HCT116 (cell line): ENCODE measurements around the gene PAQR4.

ENCODE experiments used
- ATF3 ChIP-seq: IDR thresholded peaks from 2 replicates; pipeline ENCODE4 v1.6.1; 2012
- CTCF ChIP-seq, 3 experiments: fragments of 200-600 bp in 1 of 3; sonication (generic) in 1 of 3; IDR thresholded peaks in 2 of 3; conservative IDR thresholded peaks in 1 of 3; 2 replicates each; pipeline ENCODE4 v1.5.1; 2012 to 2017; ENCODE audit warnings: low read depth in 2 of 3, low read length in 2 of 3, antibody characterized with exemption in 1 of 3, borderline replicate concordance in 1 of 3, control low read depth in 1 of 3, mild to moderate bottlenecking in 1 of 3, mixed read lengths in 1 of 3, mixed run types in 1 of 3, moderate library complexity in 1 of 3; ENCODE audit not compliant: insufficient read depth in 1 of 3
- EZH2 ChIP-seq: fragments of 200-600 bp; sonication (generic); IDR thresholded peaks from 2 replicates; pipeline ENCODE4 v1.6.1; 2017; ENCODE audit warnings: antibody characterized with exemption, mixed run types
- EZH2phosphoT487 ChIP-seq: fragments of 200-600 bp; IDR thresholded peaks from 2 replicates; pipeline ENCODE4 v1.6.1; 2018; ENCODE audit warnings: antibody characterized with exemption, borderline replicate concordance
- MAX ChIP-seq: IDR thresholded peaks from 2 replicates; pipeline ENCODE4 v1.6.1; 2012
- POLR2A ChIP-seq: IDR thresholded peaks from 2 replicates; pipeline ENCODE4 v1.7.0; 2011; ENCODE audit warnings: borderline replicate concordance; ENCODE audit not compliant: insufficient read depth, insufficient read length; ENCODE audit errors: extremely low read depth
- POLR2AphosphoS5 ChIP-seq: IDR thresholded peaks from 2 replicates; pipeline ENCODE4 v1.6.1; 2011; ENCODE audit warnings: mild to moderate bottlenecking, low read depth, low read length, moderate library complexity
- REST ChIP-seq: IDR thresholded peaks from 2 replicates; pipeline ENCODE4 v1.6.1; 2012; ENCODE audit warnings: low read depth
- SRF ChIP-seq: IDR thresholded peaks from 2 replicates; pipeline ENCODE4 v1.6.1; 2012; ENCODE audit warnings: low read depth
- TCF7L2 ChIP-seq: IDR thresholded peaks from 2 replicates; pipeline ENCODE4 v1.7.0; 2011; ENCODE audit warnings: borderline replicate concordance, inconsistent platforms; ENCODE audit not compliant: insufficient read depth, insufficient read length; ENCODE audit errors: extremely low read depth
- ZBTB33 ChIP-seq: IDR thresholded peaks from 2 replicates; pipeline ENCODE4 v1.6.1; 2011; ENCODE audit warnings: mild to moderate bottlenecking, low read length, moderate library complexity; ENCODE audit not compliant: insufficient replicate concordance; ENCODE audit errors: extremely low read depth
- ZFX ChIP-seq: fragments of 450-650 bp; IDR thresholded peaks from 2 replicates; pipeline ENCODE4 v1.6.1; 2017
- ZNF274 ChIP-seq: fragments of 200-500 bp; sonication (Bioruptor generic); IDR thresholded peaks from 2 replicates; pipeline ENCODE4 v1.6.1; 2014; ENCODE audit warnings: mild to moderate bottlenecking, low read depth, low read length, inconsistent platforms

GRCh38 chr16:2986623-2987188, 17.6 kb downstream of the PAQR4 start:
- TF ChIP-seq ATF3 (no peak), EZH2 (no peak), ZBTB33 (no peak), MAX (no peak), CTCF (IDR thresholded peaks at IDR 0.05 in 2 of 3, conservative IDR thresholded peaks at IDR 0.05 in 1 of 3; ENCODE audit: borderline replicate concordance in 1 of 3, insufficient read depth in 1 of 3, low read depth in 2 of 3, low read length in 2 of 3) (no peak), EZH2phosphoT487 (no peak), POLR2A (no peak), ZNF274 (no peak), POLR2AphosphoS5 (no peak), REST (no peak), TCF7L2 (no peak), SRF (no peak), ZFX (no peak)
